Placental pericyte (primary cell): ENCODE data around the gene SIRT6. TPM values are rescaled to one million over a fixed set of nuclear protein-coding genes. Genes with fewer than 3 reads are reported as not detected.

Source experiments
- small RNA-seq: library from RNA; depleted of rRNA; stranded (forward); fragments of <200 nt; gene quantifications from one replicate; pipeline ENCODE3, GENCODE V24; 2012; ENCODE audit warnings: low replicate concordance
- total RNA-seq: library from RNA; depleted of rRNA; stranded (reverse); fragments of >200 nt; gene quantifications from 2 replicates; pipeline ENCODE4 v1.2.3, GENCODE V29; 2012

SIRT6 gene
- total RNA-seq, result 19.7 and 27.3 TPM in 2 replicates

DNA sequence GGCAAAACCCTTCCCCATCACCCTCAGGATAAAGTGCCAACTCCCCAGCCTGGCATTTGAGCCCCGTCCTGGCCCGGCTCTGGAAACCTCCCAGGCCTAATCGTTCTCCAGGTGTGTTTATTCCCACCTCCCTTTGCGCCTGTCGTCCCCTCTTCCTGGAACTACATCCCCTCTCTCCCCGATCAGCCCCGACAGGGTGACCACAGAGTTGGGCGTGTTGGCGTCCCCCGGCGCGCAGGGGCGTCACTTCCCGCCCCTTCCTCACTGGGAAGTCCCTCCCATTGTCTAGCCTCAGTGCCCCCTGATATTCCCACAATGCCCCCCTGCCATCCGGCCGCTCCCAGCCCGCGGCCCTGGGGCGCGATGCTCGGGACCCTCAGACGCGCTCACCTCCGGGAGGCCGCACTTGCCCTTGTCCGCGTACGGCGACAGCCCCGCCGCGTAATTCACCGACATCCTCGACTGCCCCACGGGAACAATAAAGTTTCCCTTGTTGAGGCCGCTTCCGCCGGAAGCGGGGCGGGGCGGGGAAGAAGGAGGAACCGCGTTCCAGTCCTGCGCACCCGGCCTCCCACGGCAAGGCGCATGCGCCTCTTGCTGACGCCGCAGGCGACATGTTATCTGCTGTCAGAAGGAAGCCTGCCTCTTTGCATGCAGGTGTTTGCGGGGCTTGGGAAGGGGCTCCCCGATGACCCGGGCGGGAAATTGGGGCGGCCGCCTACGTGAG, at the start of gene SIRT6, which contains the start of gene ANKRD24:
TSS of gene SIRT6 (minus strand) at position 480 of the 727 bp plus-strand sequence. CDS start at position 456, 24 bp downstream.
TSS of gene ANKRD24 (plus strand) at position 606 of the 727 bp plus-strand sequence. CDS start 3,737 bp downstream, outside the sequence.

GRCh38 chr19:4229179-4229931, 47.0 kb upstream of the SIRT6 start, which contains the start of gene EBI3:
Gene EBI3, plus strand, starts transcription at chr19:4229523. Its CDS starts 28 bp downstream, at chr19:4229551.

Small RNA genes lying within 50 kb of the gene (small RNA-seq; reads per million reads assigned to genes)
- gene RF00017, result not detected

Other genes starting within 250 kb of the SIRT6 start
- not detected in 2 replicates for gene NMRK2, start 249.5 kb downstream of the SIRT6 start, total RNA-seq
- 134 and 187 TPM in 2 replicates for gene DAPK3, start 211.5 kb downstream of the SIRT6 start, total RNA-seq
- gene EEF2, start 197.1 kb downstream of the SIRT6 start, total RNA-seq, result 2,308 and 5,096 TPM in 2 replicates
- 28.2 and 29.9 TPM in 2 replicates for gene PIAS4, start 174.8 kb downstream of the SIRT6 start, total RNA-seq
- 32.4 and 60.0 TPM in 2 replicates for gene ZBTB7A, start 115.7 kb downstream of the SIRT6 start, total RNA-seq
- gene MAP2K2, start 58.4 kb downstream of the SIRT6 start, total RNA-seq, result 161 and 218 TPM in 2 replicates
- not detected in 2 replicates for gene CREB3L3, start 28.9 kb downstream of the SIRT6 start, total RNA-seq
- gene ANKRD24, start 126 bp upstream of the SIRT6 start, total RNA-seq, result 0.14 and 0.66 TPM in 2 replicates
- 1.3 and 1.7 TPM in 2 replicates for gene EBI3, start 47.0 kb upstream of the SIRT6 start, total RNA-seq
- 19.8 and 24.9 TPM in 2 replicates for gene YJU2, start 64.5 kb upstream of the SIRT6 start, total RNA-seq
- not detected in 2 replicates for gene SHD, start 96.7 kb upstream of the SIRT6 start, total RNA-seq
- not detected in 2 replicates for gene TMIGD2, start 119.8 kb upstream of the SIRT6 start, total RNA-seq
- 3.3 and 10.0 TPM in 2 replicates for gene FSD1, start 122.0 kb upstream of the SIRT6 start, total RNA-seq
- 3.1 and 5.5 TPM in 2 replicates for gene STAP2, start 156.3 kb upstream of the SIRT6 start, total RNA-seq
- gene MPND, start 161.0 kb upstream of the SIRT6 start, total RNA-seq, result 2.9 and 9.2 TPM in 2 replicates
- gene SH3GL1, start 218.0 kb upstream of the SIRT6 start, total RNA-seq, result 60.6 and 137 TPM in 2 replicates
- 3.5 and 36.8 TPM in 2 replicates for gene CHAF1A, start 220.1 kb upstream of the SIRT6 start, total RNA-seq